HG03342 (cell line): ENCODE data around the gene SNX9.

Experiments used
- ATAC-seq: cut with Tn5 transposase; IDR thresholded peaks from one replicate; pipeline ENCODE4 v1.9.1; 2021; ENCODE audit warnings: mild to moderate bottlenecking, moderate library complexity; ENCODE audit not compliant: unreplicated experiment

Gene SNX9

DNA sequence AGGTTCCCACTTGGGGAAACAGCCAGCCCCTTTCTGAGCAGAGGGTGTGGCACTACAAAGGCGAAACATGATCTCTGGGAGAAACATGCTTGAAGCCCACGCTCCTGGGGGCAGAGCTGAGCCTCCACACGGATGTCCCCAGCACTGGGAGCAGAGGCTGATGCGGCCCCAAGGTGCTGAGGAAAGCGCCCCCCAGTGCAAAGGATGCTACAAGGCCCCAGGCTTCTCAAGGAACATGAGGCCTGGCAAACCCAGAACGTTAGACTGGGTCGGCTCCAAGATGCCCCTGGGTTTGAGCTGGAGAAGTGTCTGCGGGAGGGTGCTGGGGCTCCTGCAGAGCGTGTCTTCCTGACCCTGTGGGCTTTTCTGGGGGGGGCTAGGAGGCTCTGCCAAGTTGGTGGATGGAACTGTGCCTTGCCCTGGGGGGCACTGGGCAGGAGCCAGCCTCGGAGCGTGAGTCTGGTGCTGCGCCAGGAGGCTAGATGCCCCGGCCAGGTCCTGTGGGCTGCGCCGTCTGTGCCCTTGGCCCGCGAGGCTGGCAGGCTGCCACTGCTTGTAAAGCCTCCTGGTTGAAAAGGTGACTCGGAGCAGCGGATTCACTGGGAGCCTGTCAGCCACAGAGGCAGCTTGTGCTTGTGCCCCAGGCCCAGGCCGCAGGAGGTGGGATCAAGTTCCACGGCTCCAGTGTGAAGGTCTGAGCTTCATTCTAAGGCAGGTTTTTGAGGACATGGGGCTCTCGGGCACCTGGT is 166.7 kb downstream of the SNX9 start:
- ATAC-seq, result no peak

DNA sequence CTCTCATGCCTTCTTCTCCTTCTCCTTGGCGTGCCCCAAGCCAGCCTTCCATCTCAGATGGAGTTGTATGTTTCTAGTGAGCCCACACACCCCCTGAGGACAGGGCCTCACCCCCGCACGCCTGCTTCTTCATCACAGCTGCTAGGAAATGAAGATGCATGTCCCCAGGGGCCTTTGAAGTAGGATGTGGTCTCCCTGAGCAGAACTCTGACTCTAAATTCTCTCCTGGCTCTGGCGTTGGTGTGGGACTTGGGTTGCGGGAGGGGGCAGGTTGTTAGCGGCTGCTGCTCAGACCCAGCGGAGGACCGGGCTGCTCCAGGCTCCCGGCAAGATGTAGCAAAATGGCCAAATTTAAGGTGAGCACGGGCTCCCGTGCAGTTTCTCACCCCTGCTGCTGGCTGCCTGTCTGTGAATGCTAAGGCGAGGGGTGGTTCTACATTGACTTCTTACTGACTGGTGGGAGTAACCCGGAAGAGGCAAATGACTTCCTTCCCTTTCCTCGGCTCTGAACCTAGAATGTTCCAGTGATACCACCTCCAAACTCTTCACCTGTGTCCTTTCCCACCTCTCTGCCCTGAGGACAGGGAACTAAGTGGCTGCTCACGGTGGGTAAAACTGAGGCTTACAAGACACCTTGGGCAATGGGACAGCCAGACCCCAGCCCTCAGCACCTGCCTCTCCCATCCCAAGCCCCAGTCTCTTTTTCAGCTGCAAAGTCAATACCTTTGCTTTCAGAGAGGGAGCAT is 167.4 kb downstream of the SNX9 start:
- ATAC-seq, result peak; percentile 65

DNA sequence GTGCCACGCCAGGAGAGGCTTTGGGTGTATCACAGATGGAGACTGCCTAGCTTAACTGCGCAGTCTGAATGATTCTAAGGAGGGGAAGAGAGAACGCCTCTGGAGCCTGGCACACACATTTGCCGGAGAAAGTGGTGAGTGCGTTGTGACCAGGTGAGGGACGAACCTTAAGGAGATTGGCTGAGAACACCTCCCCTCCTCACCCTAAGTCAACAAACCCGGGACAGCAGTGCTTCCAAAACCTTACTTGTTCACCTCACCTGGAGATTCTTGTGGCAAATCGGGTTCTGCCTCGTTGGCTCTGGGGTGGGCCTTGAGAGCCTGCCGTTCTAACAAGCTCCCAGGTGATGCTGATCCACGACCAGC is 168.0 kb downstream of the SNX9 start:
- no peak for ATAC-seq

DNA sequence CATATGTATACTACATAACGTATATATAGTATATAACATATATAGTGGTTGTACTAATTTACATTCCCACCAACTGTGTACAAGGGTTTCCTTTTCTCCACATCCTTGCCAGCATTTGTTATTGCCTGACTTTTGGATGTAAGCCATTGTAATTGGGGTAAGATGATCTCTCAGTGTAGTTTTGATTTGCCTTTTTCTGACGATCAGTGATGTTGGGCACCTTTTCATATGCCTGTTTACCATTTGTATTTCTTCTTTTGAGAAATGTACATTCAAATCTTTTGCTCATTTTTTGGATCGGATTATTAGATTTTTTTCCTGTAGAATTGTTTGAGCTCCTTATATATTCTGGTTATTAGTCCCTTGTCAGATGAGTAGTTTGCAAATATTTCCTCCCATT is 170.0 kb downstream of the SNX9 start:
- no peak for ATAC-seq

DNA sequence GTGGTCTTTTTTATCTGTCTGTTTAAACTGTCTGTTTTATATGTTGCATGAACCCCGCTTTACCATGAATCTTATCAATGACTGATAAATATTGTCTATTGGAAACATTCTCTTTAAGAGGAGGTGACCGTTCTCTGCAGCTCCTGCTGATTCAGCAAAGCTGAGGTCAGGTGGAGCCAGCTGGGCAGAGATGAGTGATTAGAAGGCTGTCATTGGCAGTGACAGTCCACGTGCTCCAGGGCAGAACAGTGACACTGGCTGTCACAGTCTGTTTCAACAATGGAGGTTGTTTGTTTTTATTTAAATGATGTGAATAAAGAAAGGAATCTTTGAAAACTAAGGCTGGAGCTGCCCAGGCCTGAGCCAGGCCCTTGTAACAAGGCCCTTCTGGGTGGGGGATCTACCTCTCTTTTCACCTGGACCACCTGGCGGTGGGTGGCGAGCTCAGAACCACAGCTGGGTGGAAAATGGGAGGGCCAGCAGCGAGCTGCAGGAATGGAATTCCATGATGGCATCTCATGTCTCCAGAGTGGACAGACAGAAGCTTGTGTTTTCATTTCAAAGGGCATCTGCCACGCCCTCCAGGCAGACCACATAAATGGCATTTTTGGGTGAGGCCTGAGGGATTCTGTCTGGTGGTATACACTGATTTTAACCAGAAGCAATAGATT is 171.2 kb downstream of the SNX9 start:
- ATAC-seq, result no peak
